Activated naive CD4-positive, alpha-beta T cell (primary cell): ENCODE results near the gene SMIM41.

Experiments used
- DNase-seq, 4 experiments: peaks; one replicate each; lab custom pipeline; 2025; lab: John Stamatoyannopoulos, UW

SMIM41 gene

GRCh38 chr12:52122540-52122871 lies 43.0 kb downstream of the SMIM41 start:
- no peak for DNase-seq

GRCh38 chr12:52122904-52123303 lies 43.4 kb downstream of the SMIM41 start:
- no peak for DNase-seq

- no peak for DNase-seq
These were observed 44.1 kb downstream of the SMIM41 start for GRCh38 chr12:52123487-52124186.

GRCh38 chr12:52125476-52125900 lies 46.0 kb downstream of the SMIM41 start:
- DNase-seq = no peak

DNA sequence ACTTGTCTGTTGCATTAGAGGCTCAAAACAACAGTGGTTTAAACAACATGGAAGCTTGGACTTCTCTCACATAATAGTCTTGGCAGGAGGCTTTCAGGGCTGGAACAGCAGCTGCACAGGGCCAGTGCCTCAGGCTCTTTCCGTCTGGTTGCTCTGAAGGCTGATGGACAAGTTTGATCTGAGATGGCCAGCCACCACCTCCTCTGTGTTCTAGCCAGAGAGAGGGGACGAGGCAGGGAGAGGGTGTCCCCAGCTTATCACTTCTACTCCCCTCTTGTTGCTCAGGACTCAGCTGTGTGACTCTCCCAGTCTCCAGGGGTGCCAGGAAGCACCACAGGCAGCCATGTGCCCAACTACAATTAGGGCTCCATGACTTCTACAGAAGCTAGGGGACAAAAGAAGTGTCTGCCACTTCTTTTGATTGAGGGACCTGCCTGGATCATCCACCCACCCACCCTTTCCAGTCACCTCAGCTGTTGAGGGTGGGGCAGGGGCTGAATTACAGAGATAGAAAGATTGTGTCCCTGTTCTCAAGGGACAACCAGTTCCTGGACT lies 46.6 kb downstream of the SMIM41 start:
- DNase-seq = no peak

- no peak for DNase-seq
These were observed 47.4 kb downstream of the SMIM41 start for GRCh38 chr12:52126605-52127578.

DNA sequence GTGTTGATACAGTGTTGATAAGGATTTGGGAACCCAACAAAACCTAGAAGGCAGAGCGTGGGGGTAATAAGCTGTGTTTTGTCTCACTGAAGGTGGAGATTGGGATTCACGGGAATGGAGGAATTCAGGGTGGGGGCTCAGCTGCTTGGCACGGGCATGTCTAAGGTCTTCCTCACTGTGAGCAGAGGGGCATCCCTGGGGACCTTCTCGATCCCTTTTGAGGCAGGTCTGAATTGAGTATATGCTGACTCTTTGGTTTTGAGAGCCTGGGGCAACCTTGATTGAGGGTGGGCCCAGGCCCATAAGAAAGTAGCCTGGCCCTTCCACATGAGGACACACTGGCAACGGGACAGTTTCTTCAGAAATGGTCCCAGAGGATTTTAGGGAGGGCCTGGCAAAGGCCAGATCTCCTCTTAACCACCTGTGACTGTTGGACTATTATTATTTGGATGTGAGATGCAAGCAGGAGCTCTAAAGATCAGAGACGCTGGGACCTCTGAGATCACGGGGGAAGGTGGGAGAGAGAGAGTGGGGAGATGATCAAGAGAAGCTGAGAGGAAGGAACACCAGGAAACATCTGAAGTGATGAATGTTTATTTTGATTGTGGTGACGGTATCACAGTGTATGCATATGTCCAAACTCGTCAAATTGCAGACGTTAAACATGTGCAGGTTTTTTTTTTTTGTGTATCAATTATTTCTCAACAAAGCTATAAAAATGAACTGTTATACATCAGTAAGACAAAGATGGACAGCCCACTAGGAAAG lies 48.4 kb downstream of the SMIM41 start:
- no peak for DNase-seq

GRCh38 chr12:52130711-52131110 lies 51.2 kb downstream of the SMIM41 start:
- no peak for DNase-seq

DNA sequence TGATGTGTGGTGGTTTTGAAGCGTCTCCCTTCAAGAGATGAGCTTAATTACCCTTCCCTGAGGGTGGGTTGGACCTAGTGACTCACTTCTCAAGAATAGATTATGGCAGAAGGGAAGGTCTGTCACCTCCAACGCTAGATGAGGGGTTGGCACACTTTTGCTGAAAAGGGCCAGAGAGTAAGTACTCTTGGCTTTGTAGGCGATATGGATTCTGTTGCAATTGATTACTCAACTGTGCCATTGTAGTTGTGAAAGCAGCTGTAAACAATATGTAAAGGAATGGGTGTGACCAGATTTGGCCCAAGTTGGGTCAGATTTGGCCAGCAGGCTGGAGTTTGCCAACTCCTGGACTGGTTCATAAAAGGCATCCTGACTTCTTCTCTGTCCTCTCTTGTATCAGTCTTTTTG lies 53.3 kb downstream of the SMIM41 start:
- DNase-seq = no peak

DNA sequence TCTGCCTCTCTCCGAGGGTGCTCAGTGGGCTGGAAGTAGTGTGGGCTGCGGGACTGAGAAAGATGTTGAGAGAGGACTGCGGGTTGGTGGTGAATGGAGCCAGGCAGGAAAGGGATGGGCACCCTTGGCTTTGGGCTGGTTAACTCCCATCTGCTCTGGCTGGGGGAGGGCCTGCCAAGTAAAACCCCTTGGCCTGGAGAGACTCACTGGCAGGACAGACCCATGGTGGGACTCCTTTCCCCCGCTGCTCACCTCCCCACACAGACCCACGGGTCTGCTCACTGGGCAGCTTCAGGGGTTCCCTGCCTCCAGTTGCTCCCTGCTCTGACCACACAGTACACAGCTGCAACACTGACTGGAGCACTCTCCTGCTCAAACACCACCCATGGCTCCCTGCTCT lies 58.2 kb downstream of the SMIM41 start:
- no peak for DNase-seq

DNA sequence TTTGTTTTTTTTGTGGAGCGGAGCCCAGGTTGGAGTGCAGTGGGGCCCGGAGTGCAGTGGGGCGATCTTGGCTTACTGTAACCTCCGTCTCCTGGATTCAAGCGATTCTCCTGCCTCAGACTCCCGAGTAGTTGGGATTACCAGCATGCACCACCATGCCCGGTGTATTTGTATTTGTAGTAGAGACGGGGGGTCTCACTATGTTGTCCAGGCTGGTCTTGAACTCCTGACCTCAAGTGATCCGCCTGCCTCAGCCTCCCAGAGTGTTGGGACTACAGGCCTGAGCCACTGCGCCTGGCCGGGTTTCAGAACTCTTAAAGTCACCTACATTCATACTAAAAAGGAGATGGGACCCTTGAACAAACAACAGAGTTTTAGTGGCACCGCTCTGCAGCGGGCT lies 59.6 kb downstream of the SMIM41 start:
- DNase-seq = no peak

- DNase-seq = peak in 1 of 4 experiments; percentile 17
These were observed 60.1 kb downstream of the SMIM41 start for GRCh38 chr12:52139579-52140062.

DNA sequence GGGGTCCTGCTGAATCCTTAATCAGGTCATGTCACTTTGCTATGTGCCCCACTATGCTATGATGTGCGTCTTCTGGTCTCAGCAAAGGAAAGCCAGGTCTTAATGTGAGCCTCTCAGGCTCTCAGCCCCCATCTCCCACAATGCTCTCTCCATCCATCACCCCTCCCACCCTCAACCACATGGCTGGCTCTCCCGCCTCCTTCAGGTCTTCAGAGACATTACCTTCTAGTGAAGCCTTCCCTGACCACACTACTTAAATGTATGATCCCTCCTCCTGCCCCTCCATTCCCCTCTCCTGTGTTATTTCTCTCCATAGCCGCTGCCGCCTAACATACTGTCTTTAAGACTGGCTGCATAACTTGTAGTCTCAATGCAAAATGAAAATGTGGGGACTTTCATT lies 61.8 kb downstream of the SMIM41 start:
- DNase-seq = no peak

DNA sequence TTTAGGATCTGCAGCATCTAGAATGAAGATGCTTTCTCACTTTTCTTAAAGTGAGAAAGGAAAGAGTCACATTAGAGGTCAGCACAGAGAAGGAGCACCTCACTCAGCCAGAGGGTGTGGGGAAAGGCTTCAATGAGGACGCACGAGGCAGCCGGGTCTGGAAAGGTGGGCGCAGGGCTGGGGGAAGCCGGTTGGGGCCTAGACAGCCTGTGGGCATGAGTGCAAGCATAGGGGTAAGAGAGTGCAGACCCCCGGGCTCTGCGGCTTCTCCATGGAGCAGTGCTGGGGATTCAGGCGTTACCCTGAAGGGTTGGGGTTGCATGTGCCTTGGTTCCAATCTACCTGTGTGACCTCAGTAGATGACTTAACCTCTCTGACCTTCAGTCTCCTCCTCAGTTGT lies 62.4 kb downstream of the SMIM41 start:
- DNase-seq = no peak

GRCh38 chr12:52142431-52142830 lies 62.9 kb downstream of the SMIM41 start:
- DNase-seq = no peak

GRCh38 chr12:52144512-52145227 lies 65.2 kb downstream of the SMIM41 start:
- DNase-seq = no peak

- DNase-seq = no peak
These were observed 66.0 kb downstream of the SMIM41 start for GRCh38 chr12:52145228-52146088.

GRCh38 chr12:52146089-52146821 lies 66.8 kb downstream of the SMIM41 start:
- no peak for DNase-seq

GRCh38 chr12:52146822-52147366 lies 67.4 kb downstream of the SMIM41 start:
- DNase-seq = no peak
